ENCODE measurements around the gene IL1B.
A peak's percentile ranks its signal among the peaks of the same experiment; 100 is the strongest.
"Not testable (repeated sequence)": the region's sequence is repeated elsewhere in the genome, so short reads cannot be mapped to it uniquely, and the experiment has no call there.

Gene IL1B

DNA sequence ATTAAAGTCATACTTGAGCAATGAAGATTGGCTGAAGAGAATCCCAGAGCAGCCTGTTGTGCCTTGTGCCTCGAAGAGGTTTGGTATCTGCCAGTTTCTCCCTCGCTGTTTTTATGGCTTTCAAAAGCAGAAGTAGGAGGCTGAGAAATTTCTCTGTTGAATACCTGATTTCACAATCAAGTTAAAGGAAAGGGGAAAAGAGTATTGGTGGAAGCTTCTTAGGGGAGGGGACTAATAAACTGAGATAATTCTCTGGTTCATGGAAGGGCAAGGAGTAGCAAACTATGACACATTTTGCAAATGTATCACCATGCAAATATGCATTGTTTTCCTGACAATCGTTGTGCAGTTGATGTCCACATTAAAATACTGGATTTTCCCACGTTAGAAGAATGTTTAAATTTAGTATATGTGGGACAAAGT lies at the start of gene IL1B:
IL1B (minus strand) TSS at position 85 of the 423 bp plus-strand sequence. CDS start 550 bp downstream, outside the sequence.
- DNase-seq, result no peak

DNA sequence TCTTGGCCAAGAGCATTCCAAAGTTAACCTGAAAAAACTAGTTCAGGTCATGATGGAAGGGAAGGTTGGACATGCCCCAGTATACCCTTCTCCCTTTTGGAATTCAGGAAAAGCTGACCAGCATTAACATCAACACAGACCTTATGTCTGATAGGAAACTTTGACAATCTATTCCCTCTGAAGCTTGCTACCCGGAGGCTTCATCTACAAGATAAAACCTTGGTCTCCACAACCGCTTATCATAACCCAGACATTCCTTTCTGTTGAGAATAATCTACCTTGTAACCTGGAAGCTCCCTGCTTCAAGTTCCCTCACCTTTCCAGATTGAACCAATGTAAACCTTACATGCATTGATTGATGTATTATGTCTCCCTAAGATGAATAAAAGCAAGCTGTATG lies 49.7 kb upstream of the IL1B start:
- no peak for DNase-seq

DNA sequence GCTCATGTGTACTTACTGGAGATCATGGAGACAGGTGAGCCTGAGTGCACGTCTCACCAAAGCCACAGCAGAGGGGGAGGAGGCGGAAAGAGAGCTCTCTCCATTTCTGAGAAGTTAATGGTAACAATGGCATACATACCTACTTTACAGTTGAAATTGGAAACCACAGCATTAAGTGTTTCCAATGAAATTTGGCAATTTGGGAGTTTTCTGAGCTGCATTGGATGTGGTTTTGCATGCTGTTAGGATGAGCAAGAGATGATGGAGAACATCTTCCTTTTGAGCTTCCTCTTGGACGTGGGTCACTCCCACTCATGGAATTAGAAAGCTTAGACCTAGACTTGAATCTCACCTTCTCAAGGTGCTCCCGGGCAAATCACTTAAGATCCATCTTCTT lies 48.9 kb upstream of the IL1B start:
- no peak for DNase-seq

DNA sequence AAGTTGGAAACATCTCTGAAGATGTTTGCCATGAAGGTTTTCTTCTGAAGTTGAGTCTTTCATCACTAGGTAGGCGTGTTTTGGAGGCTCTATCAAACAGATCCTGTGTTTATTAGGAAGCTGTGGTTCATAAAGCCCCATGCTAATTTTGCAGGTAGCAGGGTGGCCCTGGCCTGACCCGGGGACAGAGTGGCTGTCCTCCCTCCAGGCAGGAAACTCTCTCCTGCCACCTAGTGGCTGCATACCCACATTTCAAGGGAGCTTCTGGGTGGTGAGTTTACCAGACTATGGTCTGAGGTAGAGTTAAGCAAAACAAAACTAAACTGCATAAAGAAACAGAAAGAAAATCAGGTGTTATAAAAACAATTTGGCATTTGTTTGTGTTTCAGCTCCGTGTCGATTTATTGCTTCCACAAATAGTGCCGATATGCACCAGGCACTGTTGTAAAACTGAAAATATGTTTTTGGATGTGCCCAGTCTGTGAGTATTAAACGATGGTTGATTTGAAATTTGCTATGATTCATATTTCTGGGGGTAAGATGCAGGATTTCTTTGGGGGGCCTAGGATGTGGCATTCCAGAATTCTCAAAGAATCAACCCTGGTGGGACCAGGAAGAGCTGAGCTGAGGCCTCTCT lies 48.4 kb upstream of the IL1B start:
- DNase-seq, result peak; percentile 8

DNA sequence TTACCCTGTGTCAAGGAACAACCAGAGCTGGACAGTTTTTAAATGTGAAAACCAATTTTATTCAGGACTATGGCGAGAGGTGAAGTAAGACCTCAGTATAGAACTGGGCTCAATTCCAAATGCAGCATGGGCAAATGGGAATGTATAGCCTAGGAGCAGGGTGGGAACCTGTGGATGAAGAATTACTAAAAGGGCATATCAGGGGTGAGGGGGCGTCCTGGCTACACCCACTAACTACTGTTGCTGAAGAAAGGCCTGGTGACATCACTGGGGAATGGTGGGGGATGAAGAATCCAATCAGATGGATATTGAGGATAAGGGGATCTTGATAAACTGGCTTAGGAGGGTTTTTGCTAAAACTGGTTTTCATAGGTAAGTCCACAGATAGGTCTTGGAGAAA lies 47.1 kb upstream of the IL1B start:
- DNase-seq, result no peak

DNA sequence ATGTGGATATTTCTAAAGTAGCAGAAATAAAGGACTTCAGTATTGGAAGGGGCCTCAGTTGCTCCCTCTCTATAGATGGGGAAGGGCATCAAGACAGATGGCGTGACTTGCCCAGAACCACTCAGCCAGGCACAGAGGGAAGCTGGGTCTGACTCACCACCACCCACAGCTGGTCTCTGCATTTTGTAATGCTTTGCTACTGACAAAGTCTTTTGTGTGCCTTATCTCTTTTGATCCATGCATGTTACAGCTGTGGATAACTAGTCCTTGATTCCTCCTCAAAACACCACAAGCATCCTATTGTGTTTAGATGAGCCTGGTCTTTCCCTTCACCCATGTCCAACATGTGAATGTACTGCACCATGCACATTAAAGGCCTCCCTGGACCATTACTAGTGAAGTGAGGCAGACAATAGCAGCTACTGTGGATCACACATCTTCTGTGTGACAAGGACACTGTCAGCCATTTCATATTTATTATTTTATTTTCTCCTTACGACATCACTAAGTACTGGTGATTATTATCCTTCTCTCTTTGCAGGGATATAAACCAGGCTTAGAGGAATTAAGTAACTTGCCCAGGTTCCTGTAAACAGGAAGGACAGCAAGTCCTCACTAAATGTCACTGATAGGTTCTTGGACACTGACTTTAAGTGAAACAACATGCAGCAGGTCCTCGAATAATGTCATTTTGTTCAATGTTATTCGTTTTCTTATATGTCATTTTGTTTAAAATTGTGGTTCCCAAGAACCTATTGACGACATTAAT lies 44.8 kb upstream of the IL1B start:
- no peak for DNase-seq

DNA sequence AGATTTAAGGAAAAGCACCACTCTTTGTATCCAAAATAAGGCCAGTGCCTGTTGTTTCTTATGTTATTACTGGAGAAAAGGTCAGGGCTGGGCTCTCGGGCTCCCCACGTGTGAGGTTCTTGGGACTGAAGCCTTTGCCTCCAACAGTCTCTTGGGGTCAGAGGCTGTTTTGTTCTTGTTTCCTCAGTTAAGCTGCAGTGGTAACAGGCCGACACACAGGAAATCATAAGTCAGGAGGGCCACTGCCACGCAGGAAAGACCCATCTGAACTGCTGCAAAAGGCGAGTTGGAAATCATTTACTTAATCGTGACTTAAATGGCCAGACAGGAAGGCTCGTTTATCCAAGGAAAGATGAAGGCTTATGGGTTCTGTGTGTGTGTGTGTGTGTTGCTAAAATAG lies 44.1 kb upstream of the IL1B start:
- no peak for DNase-seq

DNA sequence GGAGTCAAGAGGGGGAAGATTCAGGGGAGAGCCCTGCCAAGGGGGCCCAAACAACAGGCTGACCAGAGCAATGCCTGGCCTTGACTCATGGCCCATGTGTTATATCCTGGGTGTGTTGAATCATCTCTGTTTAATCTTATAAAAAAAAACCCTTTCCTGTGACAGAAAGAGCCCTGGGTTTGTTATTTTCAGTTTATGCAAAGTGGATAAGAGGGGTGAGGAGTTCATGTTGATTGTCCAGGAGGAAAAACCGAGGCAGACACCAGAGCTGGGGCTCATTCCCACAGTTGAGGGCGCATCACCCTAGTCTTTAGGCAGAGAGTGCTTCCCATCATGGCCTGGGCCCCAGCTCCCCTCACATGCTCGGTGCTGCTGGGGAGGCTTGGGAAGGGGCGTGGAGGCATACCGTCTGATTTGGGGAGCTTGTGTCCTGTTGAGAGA lies 43.5 kb upstream of the IL1B start:
- DNase-seq, result no peak

DNA sequence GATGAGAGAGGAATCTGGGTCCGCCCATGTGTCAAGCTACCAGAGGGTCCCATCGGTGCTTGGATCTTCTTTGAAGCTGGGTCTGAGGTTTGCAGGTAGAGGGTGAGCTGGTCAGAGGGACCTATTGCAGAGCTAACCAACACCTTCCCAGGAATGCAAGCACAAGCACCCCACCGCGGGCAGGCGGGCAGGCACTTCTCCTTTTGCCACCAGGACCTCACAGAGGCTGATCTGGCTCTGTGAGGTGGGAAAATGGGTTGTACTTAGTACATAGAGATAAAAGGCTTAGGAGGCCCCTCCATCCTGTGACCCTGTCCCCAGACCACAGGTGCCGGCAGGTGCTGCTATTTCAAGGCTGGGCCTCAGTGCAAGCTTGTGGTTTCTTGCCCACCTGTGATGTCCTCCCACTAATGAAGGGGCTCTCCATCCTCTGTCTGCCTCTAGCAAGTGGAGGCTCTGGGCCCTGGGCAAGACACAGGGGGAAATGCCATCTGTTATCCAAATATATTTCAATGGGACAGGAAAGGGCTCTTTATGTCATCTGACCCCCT lies 43.0 kb upstream of the IL1B start:
- no peak for DNase-seq

DNA sequence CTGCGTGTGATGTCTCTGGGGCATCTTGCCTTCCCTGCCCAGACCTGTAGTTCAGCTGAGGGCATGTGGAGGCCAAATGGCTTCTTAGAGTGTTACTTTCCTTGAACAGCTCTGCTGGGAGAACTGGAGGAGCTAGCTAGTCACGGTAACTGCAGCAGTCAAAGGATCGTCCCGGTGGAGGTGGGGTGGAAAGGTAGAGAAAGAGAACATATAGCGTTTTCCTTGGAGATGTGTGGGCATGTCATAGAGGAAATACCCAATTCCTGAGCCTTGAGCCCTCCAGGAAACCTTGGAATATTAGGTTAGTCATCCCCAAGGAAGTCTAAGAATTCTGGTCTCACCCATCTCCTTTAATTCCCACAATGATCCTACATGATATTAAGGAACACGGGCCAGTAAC lies 40.8 kb upstream of the IL1B start:
- DNase-seq, result no peak

DNA sequence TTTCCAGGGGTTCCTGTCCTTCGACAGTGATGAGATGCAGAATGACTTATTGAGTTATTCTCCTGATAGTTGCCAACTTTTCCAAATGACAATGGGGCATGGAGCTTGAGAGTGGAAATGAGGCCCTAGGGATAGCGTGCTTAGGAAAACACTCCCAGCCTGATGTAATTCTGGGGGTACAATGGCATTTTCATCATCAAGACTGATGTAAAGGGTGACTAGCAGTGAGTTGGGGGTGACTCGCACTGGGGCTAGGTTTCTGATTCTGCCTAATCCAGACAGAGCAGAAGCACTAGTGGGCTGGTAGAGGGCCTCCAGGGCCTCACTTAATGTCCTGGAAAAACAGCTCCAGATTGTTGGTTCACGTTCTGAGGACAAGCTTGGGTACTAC lies 40.4 kb upstream of the IL1B start:
- DNase-seq, result no peak

DNA sequence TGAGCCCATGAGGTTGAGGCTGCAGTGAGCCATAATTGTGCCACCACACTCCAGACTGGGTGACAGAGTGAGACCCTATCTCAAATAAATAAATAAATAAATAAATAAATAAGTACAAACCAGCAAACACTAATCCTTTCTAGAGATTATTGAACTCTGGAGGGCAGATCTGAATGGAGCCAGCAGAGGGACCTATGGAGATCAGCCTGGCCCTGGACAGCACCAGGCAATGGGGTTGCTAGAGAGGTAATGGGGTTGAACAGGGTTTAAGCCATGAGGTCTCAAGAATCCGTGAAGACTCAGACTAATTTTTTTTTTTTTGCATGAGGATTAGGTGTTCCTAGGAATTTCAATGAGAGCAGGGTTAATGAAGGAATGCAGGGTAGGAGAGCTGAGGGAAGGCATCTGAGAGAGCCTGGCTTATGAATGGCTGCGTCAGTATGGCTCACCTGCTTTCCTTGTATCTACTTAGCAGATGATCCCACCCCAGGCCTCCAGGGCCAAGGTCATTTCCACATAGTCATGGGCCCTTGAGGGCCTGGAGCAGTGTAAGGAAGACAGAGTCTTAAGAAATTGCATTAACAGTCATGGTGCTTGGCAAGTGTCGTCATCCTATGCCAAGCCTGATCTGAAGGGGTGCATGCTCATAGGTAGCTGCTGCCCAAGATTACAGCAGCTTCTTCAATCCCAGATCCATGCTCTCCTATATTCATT lies 39.8 kb upstream of the IL1B start:
- DNase-seq, result no peak

DNA sequence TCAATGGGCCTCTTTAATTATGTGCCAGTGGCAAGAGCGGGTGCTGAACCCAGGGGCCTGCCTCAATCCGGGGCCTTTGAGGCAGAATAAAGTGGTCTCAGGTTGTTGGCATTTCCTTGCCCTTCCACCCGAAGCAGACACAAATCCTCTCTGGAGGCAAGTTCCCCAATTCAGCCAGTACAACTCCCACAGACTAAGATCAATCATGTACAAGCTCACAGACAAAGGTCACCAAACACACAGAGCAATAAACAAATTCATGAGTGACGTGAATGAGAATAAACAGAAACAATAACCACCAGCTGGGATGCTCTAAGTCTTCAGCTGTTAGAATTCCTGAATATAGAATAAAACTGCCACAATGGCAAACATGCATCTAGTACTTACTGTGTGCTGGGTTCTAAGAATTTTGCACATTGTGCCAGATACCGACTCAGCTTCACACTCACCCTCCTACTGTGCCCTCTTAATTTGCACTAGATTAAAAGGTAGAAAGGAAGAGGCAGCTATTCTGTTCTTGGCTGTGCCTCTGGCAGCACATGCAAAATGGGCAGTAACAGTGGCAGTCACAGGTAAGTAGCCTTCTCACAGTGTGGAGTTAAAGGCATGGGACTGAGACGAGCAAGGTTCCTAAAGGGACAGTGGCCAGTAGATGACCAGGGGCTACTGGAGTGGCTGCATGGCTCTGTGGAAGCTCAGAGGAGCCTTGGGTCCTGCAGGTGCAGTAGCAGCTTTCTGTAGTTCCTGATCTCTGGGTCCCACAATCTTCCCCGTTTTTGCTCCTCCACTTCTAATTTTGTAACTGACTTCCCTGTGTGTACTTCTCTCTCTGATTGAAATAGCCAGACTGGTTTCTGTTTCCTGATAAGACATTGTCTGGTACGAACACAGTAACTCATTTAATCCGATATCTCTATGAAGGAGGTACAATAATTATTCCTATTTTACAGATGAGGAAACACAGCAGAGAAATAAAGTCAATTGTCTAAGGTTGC lies 34.6 kb upstream of the IL1B start:
- DNase-seq, result no peak

DNA sequence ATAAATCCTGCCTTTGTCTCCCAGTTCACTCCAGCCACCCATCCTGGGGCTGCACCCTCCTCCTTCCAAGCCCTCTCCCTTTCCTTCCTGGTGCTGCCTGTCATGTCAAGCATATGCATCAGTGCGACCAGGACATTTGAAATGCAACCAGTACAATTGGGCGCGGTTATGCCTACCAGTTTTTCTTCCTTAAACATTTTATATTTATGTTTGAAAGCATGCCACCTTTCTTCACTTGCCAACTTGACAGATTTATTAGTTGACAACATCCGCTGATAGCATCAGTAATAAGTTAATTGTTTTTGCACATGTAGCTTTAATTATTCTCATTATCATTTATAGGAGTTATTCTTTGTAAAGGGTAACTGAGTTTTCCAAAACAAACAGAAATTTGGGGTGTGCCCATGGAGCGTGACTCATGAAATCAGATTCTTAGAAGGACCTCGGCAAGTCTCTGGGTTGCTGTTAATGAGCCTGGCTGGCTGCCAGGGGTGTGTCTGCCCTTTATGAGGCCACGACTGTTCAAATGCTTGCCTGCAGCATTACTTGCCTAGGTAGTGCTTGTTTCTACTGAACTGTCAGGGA lies 32.8 kb upstream of the IL1B start:
- peak; percentile 30 for DNase-seq

DNA sequence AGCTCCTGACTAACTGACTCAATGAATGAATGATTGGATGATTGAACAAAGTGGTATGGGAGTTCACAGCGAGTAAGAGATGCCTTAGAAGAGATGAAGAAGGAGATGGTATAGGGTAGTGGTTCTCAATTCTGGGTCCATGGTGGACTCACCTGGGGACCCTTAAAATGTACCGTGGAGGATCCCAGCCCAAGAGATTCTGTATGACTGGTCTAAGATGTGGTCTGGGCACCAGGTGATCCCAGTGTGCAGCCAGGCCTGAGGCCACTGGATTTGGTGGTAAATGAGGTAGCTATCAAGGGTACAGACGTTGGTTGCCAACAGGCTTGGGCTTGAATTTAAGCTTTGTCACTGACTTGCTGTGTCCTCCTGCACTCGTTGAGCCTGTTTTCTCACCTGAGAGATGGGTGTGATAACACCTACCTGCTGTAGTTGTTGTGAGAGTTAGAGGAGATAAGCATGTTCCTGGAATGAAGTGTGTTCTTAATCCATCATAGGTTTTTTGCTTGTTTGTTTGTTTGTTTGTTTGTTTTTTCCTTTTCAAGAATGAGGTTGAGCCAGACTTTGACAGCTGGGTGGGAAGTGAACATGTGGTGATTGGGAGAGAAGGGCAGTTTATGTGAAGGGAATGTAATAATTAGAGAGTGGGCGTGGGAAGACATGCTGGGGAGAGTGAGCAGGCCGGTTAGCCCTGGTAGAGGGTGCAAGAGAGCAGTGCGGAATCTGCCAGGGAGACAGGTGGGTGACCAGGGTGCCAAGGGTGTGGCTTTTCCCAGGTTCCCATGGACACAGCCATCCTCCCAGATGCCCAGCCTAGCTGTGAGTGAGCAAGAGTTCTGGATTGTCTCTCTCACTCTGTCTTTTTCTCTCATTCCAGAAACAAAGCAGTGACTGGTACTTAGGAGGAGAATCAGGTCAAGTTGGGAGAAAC lies 31.4 kb upstream of the IL1B start:
- no peak for DNase-seq

DNA sequence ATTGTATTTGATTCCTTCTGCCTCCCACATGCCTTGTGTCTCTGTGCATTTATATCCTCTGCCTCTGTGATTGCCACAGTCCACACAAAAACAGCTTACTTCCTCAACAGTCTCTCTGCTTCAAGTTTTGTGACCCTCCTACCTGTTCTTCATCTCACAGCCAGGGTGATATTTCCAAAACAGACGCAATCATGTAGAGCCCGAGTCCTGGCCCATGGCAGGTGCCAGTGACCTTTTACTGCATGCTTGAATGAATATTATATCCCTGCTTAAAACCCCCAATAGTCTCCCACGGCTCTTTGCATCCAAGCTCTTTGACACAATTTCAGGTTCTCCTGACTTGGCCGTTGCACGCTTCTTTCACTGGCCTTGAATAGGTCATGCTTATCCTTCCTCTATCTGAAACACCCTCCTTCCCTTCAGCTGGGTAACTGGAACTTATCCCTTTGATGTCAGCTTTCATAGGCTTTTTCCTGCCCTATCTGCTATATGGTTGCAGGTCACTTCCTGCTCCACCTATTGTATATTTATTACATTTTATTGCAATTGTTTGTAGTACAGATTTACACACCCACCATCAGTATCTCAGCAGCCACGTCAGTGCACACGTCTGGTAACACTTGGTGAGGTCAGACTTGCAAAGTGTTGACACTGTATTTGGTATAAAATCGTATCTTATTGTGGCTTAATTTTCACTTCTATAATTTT lies 29.7 kb upstream of the IL1B start:
- DNase-seq, result no peak

DNA sequence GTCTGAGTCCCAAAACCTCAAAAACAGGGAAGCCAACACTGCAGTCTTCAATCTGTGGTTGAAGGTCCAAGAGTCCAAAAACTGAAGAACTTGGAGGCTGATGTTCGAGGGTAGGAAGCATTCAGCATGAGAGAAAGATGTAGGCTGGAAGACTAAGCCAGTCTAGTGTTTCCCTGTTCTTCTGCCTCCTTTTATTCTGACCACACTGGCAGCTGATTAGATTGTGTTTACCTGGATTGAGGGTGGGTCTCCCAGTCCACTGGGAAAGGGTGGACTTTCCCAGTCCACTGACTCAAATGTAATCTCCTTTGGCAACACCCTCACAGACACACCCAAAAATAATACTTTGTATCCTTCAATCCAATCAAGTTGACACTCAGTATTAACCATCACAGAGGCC lies 27.5 kb upstream of the IL1B start:
- DNase-seq, result no peak

DNA sequence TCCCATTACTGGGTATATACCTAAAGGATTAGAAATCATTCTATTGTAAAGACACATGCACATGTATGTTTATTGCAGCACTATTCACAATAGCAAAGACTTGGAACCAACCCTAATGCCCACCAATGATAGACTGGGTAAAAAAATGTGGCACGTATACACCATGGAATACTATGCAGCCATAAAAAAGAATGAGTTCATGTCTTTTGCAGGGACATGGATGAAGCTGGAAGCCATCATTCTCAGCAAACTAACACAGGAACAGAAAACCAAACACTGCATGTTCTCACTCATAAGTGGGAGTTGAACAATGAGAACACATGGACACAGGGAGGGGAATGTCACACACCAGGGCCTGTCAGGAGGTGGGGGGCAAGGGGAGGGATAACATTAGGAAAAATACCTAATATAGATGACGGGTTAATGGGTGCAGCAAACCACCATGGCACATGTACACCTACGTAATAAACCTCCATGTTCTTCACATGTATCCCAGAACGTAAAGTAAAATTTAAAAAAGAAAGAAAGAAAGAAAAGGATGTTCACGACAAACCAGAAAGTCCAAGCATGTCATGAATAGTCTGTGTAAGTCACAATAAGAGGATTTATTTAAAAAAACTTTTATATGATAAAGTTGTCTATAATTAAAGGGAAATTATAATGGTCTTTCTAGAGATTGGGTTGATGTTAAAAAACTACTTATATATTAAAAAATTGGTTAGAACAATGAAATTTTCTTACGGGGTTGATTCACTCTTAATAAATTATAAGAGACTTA lies 23.0 kb upstream of the IL1B start:
- not testable (repeated sequence) for DNase-seq

DNA sequence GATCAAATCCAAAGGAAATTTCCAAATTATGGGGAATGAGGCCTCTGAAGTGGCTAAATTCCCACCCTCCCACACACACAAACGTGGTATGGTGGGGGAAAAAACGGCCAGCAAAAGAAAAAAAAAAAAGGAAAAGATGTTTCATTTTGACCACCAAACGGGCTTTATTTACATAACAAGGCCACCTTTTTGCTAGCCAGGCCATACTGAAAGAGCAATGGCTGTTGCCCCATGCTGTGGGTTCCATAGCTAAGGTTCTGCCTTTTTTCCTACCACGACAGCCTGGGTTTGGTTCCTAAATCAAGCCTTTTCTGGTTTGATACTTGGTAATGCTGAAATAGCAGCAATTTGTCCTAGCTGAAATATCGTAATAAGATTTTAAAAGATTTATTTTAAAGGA lies 14.0 kb upstream of the IL1B start:
- DNase-seq, result no peak
